ENCODE results near the gene KDM1B. TPM values are rescaled to one million over a fixed set of nuclear protein-coding genes. Genes with fewer than 3 reads are reported as not detected.

KDM1B gene
- total and polyA plus RNA-seq, 2 donors (not counting 3 experiments of a cell fraction or from before 2014, with no cell fraction given), result 3.0 to 10.8 TPM

DNA sequence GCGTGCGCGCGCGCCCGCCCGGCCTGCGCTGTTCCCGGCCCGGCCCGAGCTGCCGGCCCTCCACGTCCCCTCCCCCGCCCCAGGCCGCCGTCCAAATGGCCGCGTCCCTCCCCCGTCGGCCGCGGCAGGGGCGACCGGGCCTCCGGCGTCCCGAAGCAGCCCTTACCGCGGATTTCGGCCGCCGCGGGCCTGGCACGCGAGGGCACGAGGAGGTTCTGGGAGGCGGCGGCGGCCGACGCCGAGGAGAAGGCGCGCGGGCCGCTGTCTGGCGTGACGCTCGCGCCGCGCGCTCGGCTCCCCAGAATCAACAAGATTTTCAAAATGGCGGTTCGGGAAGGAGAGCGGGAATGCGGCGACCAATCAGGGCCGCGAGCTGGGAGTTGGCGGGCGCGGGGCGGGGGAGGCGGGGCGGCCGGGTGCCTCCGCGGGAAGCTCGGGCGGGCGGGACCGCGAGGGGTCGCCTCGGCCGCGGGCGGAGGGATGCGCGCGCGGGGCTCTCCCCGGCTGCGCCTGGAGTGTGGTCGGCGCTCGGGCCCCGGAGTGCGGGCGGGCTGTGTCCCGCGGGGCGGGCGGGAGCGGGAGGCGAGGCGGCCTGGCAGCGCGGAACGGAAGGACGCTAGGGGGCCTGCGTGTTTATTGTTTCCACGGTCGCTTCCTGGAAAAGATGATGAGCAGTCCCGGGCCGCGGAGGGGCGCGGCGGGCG lies 109.1 kb downstream of the KDM1B start, which contains the start of gene DEK:
Gene DEK, minus strand, starts transcription at position 312 of the 704 bp plus-strand sequence. CDS start 543 bp downstream, outside the sequence.
- Histone ChIP-seq H3K27me3 (ENCODE audit: control insufficient read depth in 2 of 2, insufficient read depth in 2 of 2, low read length in 2 of 2) (peaks cover 6 to 8% of the 10 kb centered on the region in 2 experiments), H4K20me1 (replicated peaks; ENCODE audit: control insufficient read depth, extremely low read depth, insufficient read depth, low read length) (peaks cover 4% of the 10 kb centered on the region), H3K79me2 (ENCODE audit: control insufficient read depth, insufficient read depth, low read length) (peaks cover 47% of the 10 kb centered on the region), H3K9me3 (replicated peaks; ENCODE audit: control insufficient read depth, insufficient read depth, low read length) (no peaks in the 10 kb centered on the region), H3K27ac (ENCODE audit: insufficient read depth, low read depth, low read length) (peak within 1 kb of the TSS; percentile 93), H3K4me3 (replicated peaks in 1 of 3; ENCODE audit: insufficient read depth in 1 of 3, low read depth in 1 of 3, low read length in 3 of 3) (peak within 1 kb of the TSS; percentile 63 to 94 (median 90)), H3K36me3 (ENCODE audit: control insufficient read depth in 2 of 2, extremely low read depth in 1 of 2, insufficient read depth in 2 of 2, low read length in 2 of 2) (no peaks in the 10 kb centered on the region), H3K4me2 (ENCODE audit: insufficient read depth, low read length) (peak within 1 kb of the TSS; percentile 74), H2AFZ (ENCODE audit: low read depth, low read length) (peak within 1 kb of the TSS; percentile 80), H3K9me1 (replicated peaks; ENCODE audit: control insufficient read depth, extremely low read depth, insufficient read depth, low read length) (no peaks in the 10 kb centered on the region), H3K9ac (replicated peaks; ENCODE audit: extremely low read depth, insufficient read depth, low read length) (peak within 1 kb of the TSS; percentile 90), H3K4me1 (ENCODE audit: control insufficient read depth, extremely low read depth, insufficient read depth, low read length) (peaks cover 32% of the 10 kb centered on the region)
- ChIA-PET CTCF (interaction anchor here (0.6 to 1.1 kb wide), 6 partner anchors 10 to 239 kb away, joined by 3 to 6 read pairs (median 3); no protein-coding TSS in a partner anchor), POLR2A (interaction anchor here (0.6 kb wide), 1 partner anchor 64 kb away, joined by 4 read pairs; no protein-coding TSS in a partner anchor)
- FAIRE-seq, result peak; percentile 64
- dilution Hi-C loops (cut with MboI; ENCODE audit: extremely low pct_ligation_motif_present, low sequenced_read_pairs) (no loop called here), intact Hi-C loops (cut with micrococcal nuclease) (loop anchor here (1.0 to 5.0 kb wide), 5 partner anchors 60 to 277 kb away; partner anchors contain the start of genes KDM1B, KIF13A, RNF144B and TPMT)
- TF ChIP-seq EZH2 (IDR thresholded peaks at IDR 0.05; ENCODE audit: borderline replicate concordance, low read depth, low read length, severe bottlenecking) (no peak), GATA2 (IDR thresholded peaks at IDR 0.05; ENCODE audit: insufficient read depth, insufficient read length, low read depth, low read length) (no peak), POLR2A (IDR thresholded peaks at IDR 0.05; ENCODE audit: low read depth, low read length) (peak; percentile 46), POLR2AphosphoS5 (IDR thresholded peaks at IDR 0.05; ENCODE audit: insufficient read depth, low read depth, low read length) (peak; percentile 67), FOS (IDR thresholded peaks at IDR 0.05; ENCODE audit: borderline replicate concordance, insufficient read depth, low read length) (no peak)
- TF ChIP-seq, protein P1, sequence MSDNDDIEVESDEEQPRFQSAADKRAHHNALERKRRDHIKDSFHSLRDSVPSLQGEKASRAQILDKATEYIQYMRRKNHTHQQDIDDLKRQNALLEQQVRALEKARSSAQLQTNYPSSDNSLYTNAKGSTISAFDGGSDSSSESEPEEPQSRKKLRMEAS (IDR thresholded peaks at IDR 0.05; ENCODE audit: insufficient read depth, insufficient read length), result no peak
- TF ChIP-seq, protein P2, sequence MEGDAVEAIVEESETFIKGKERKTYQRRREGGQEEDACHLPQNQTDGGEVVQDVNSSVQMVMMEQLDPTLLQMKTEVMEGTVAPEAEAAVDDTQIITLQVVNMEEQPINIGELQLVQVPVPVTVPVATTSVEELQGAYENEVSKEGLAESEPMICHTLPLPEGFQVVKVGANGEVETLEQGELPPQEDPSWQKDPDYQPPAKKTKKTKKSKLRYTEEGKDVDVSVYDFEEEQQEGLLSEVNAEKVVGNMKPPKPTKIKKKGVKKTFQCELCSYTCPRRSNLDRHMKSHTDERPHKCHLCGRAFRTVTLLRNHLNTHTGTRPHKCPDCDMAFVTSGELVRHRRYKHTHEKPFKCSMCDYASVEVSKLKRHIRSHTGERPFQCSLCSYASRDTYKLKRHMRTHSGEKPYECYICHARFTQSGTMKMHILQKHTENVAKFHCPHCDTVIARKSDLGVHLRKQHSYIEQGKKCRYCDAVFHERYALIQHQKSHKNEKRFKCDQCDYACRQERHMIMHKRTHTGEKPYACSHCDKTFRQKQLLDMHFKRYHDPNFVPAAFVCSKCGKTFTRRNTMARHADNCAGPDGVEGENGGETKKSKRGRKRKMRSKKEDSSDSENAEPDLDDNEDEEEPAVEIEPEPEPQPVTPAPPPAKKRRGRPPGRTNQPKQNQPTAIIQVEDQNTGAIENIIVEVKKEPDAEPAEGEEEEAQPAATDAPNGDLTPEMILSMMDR (IDR thresholded peaks at IDR 0.05; ENCODE audit: extremely low read depth in 1 of 2, insufficient read depth in 1 of 2, low read depth in 1 of 2, low read length in 2 of 2), result peak; percentile 26 to 50
- no TSS peak for BruUV-seq (replicated peaks)
- peak; percentile 80 for DNase-seq (ENCODE audit: low read depth, low spot score)
